ENCODE measurements around the gene SPG11. TPM values are rescaled to one million over a fixed set of nuclear protein-coding genes. Genes with fewer than 3 reads are reported as not detected.
A peak's percentile ranks its signal among the peaks of the same experiment; 100 is the strongest.

Gene SPG11
- total and polyA plus RNA-seq, 9 of the 15 experiments (the other 6 are each of a cell fraction or from before 2014, with no cell fraction given), result 23.3 to 71.2 (median 45.6) TPM

DNA sequence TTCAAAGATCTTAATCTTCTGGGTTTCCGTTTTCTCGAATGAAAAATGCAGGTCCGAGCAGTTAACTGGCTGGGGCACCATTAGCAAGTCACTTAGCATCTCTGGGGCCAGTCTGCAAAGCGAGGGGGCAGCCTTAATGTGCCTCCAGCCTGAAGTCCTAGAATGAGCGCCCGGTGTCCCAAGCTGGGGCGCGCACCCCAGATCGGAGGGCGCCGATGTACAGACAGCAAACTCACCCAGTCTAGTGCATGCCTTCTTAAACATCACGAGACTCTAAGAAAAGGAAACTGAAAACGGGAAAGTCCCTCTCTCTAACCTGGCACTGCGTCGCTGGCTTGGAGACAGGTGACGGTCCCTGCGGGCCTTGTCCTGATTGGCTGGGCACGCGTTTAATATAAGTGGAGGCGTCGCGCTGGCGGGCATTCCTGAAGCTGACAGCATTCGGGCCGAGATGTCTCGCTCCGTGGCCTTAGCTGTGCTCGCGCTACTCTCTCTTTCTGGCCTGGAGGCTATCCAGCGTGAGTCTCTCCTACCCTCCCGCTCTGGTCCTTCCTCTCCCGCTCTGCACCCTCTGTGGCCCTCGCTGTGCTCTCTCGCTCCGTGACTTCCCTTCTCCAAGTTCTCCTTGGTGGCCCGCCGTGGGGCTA, 47.8 kb upstream of the SPG11 start, which contains the start of the genes B2M and PATL2 (continued):
- TF ChIP-seq, protein P1, sequence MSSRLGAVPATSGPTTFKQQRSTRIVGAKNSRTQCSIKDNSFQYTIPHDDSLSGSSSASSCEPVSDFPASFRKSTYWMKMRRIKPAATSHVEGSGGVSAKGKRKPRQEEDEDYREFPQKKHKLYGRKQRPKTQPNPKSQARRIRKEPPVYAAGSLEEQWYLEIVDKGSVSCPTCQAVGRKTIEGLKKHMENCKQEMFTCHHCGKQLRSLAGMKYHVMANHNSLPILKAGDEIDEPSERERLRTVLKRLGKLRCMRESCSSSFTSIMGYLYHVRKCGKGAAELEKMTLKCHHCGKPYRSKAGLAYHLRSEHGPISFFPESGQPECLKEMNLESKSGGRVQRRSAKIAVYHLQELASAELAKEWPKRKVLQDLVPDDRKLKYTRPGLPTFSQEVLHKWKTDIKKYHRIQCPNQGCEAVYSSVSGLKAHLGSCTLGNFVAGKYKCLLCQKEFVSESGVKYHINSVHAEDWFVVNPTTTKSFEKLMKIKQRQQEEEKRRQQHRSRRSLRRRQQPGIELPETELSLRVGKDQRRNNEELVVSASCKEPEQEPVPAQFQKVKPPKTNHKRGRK (tag; IDR thresholded peaks at IDR 0.05), result no peak
- no peak for TF ChIP-seq HSF4 (CRISPR knock-in tag; IDR thresholded peaks at IDR 0.05; ENCODE audit: borderline replicate concordance)
- TF ChIP-seq SP1 (CRISPR knock-in tag; IDR thresholded peaks at IDR 0.05), result no peak
- no peak for TF ChIP-seq TRIM24 (IDR thresholded peaks at IDR 0.05)
- TF ChIP-seq E2F3 (CRISPR knock-in tag; IDR thresholded peaks at IDR 0.05), result no peak
- TF ChIP-seq, protein P2, sequence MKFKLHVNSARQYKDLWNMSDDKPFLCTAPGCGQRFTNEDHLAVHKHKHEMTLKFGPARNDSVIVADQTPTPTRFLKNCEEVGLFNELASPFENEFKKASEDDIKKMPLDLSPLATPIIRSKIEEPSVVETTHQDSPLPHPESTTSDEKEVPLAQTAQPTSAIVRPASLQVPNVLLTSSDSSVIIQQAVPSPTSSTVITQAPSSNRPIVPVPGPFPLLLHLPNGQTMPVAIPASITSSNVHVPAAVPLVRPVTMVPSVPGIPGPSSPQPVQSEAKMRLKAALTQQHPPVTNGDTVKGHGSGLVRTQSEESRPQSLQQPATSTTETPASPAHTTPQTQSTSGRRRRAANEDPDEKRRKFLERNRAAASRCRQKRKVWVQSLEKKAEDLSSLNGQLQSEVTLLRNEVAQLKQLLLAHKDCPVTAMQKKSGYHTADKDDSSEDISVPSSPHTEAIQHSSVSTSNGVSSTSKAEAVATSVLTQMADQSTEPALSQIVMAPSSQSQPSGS (CRISPR knock-in tag; IDR thresholded peaks at IDR 0.05), result no peak
- TF ChIP-seq TEAD1 (CRISPR knock-in tag; IDR thresholded peaks at IDR 0.05), result peak; percentile 16 to 92; a peak in 1 of 4 replicates
- TF ChIP-seq, protein P3, sequence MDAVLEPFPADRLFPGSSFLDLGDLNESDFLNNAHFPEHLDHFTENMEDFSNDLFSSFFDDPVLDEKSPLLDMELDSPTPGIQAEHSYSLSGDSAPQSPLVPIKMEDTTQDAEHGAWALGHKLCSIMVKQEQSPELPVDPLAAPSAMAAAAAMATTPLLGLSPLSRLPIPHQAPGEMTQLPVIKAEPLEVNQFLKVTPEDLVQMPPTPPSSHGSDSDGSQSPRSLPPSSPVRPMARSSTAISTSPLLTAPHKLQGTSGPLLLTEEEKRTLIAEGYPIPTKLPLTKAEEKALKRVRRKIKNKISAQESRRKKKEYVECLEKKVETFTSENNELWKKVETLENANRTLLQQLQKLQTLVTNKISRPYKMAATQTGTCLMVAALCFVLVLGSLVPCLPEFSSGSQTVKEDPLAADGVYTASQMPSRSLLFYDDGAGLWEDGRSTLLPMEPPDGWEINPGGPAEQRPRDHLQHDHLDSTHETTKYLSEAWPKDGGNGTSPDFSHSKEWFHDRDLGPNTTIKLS (IDR thresholded peaks at IDR 0.05; ENCODE audit: borderline replicate concordance, low read depth), result peak; percentile 20; the same call in 1 of the 2 replicates
- no peak for TF ChIP-seq ZNF830 (CRISPR knock-in tag; IDR thresholded peaks at IDR 0.05)
- TF ChIP-seq PRMT5 (CRISPR knock-in tag; IDR thresholded peaks at IDR 0.05), result no peak
- no peak; the same call in 1 of the 2 replicates for TF ChIP-seq HEY1 (CRISPR knock-in tag; IDR thresholded peaks at IDR 0.05; ENCODE audit: borderline replicate concordance)
- TF ChIP-seq, protein P4, sequence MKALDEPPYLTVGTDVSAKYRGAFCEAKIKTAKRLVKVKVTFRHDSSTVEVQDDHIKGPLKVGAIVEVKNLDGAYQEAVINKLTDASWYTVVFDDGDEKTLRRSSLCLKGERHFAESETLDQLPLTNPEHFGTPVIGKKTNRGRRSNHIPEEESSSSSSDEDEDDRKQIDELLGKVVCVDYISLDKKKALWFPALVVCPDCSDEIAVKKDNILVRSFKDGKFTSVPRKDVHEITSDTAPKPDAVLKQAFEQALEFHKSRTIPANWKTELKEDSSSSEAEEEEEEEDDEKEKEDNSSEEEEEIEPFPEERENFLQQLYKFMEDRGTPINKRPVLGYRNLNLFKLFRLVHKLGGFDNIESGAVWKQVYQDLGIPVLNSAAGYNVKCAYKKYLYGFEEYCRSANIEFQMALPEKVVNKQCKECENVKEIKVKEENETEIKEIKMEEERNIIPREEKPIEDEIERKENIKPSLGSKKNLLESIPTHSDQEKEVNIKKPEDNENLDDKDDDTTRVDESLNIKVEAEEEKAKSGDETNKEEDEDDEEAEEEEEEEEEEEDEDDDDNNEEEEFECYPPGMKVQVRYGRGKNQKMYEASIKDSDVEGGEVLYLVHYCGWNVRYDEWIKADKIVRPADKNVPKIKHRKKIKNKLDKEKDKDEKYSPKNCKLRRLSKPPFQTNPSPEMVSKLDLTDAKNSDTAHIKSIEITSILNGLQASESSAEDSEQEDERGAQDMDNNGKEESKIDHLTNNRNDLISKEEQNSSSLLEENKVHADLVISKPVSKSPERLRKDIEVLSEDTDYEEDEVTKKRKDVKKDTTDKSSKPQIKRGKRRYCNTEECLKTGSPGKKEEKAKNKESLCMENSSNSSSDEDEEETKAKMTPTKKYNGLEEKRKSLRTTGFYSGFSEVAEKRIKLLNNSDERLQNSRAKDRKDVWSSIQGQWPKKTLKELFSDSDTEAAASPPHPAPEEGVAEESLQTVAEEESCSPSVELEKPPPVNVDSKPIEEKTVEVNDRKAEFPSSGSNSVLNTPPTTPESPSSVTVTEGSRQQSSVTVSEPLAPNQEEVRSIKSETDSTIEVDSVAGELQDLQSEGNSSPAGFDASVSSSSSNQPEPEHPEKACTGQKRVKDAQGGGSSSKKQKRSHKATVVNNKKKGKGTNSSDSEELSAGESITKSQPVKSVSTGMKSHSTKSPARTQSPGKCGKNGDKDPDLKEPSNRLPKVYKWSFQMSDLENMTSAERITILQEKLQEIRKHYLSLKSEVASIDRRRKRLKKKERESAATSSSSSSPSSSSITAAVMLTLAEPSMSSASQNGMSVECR (CRISPR knock-in tag; IDR thresholded peaks at IDR 0.05), result peak; percentile 79
- no peak for TF ChIP-seq PURB (CRISPR knock-in tag; IDR thresholded peaks at IDR 0.05; ENCODE audit: low read depth)
- TF ChIP-seq ZC3H8 (IDR thresholded peaks at IDR 0.05), result no peak
- no peak for TF ChIP-seq XRCC3 (IDR thresholded peaks at IDR 0.05)
- TF ChIP-seq, protein P5, sequence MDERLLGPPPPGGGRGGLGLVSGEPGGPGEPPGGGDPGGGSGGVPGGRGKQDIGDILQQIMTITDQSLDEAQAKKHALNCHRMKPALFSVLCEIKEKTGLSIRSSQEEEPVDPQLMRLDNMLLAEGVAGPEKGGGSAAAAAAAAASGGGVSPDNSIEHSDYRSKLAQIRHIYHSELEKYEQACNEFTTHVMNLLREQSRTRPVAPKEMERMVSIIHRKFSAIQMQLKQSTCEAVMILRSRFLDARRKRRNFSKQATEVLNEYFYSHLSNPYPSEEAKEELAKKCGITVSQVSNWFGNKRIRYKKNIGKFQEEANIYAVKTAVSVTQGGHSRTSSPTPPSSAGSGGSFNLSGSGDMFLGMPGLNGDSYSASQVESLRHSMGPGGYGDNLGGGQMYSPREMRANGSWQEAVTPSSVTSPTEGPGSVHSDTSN (CRISPR knock-in tag; IDR thresholded peaks at IDR 0.05; ENCODE audit: low read depth), result no peak
- TF ChIP-seq, protein P5 (tag; conservative IDR thresholded peaks at IDR 0.05; ENCODE audit: low read depth), result no peak

Measured in K562 (cell line).